H1 (cell line): ENCODE results near the gene TNRC6C. TPM values are rescaled to one million over a fixed set of nuclear protein-coding genes. Genes with fewer than 3 reads are reported as not detected.

Experiments
- CTCF ChIA-PET: fragments of 300-600 bp; sonication (Branson Sonifier 250); formaldehyde crosslinking; loops from one replicate; lab custom pipeline; 2021; ENCODE audit not compliant: partially characterized antibody; lab: Charles Lee
- POLR2A ChIA-PET: fragments of 300-600 bp; sonication (Branson Sonifier 250); formaldehyde crosslinking; loops from one replicate; lab custom pipeline; 2021; ENCODE audit warnings: inconsistent platforms; ENCODE audit not compliant: partially characterized antibody; lab: Charles Lee
- DNase-seq, 2 experiments: peaks; one replicate each; pipeline versions ENCODE4 v3.0.0 to v3.0.0-alpha.2; 2010 to 2022; ENCODE audit warnings: low spot score in 2 of 2, low read depth in 1 of 2, mixed read lengths in 1 of 2
- FAIRE-seq: peaks from 2 replicates; lab custom pipeline; 2011; peaks lifted over from hg19 to GRCh38; lab: Jason Lieb, UNC
- H2AFZ ChIP-seq: 2 replicates; pipeline ENCODE4 v1.8.1; 2012; ENCODE audit warnings: low read length, inconsistent platforms
- H2AK5ac ChIP-seq: 2 replicates; pipeline ENCODE4 v1.6.1; 2013; ENCODE audit warnings: low read depth, low read length
- H2BK120ac ChIP-seq: replicated peaks from 2 replicates; pipeline ENCODE3; 2013; ENCODE audit warnings: low read depth, low read length, inconsistent platforms
- H2BK12ac ChIP-seq: 2 replicates; pipeline ENCODE4 v1.6.1; 2013; ENCODE audit warnings: low read depth, low read length
- H2BK15ac ChIP-seq: 2 replicates; pipeline ENCODE4 v1.6.1; 2013; ENCODE audit warnings: low read length
- H2BK20ac ChIP-seq: 2 replicates; pipeline ENCODE4 v1.6.1; 2013; ENCODE audit warnings: low read length
- H2BK5ac ChIP-seq: 2 replicates; pipeline ENCODE4 v1.6.1; 2013; ENCODE audit warnings: low read depth, low read length
- H3K14ac ChIP-seq: 2 replicates; pipeline ENCODE4 v1.6.1; 2013; ENCODE audit warnings: inconsistent platforms; ENCODE audit not compliant: insufficient read length
- H3K18ac ChIP-seq: 2 replicates; pipeline ENCODE4 v1.6.1; 2013; ENCODE audit warnings: low read length; ENCODE audit errors: extremely low read depth
- H3K23ac ChIP-seq: 2 replicates; pipeline ENCODE4 v1.6.1; 2013; ENCODE audit warnings: inconsistent platforms; ENCODE audit not compliant: insufficient read length
- H3K23me2 ChIP-seq: 2 replicates; pipeline ENCODE4 v1.6.1; 2013; ENCODE audit warnings: low read depth, low read length
- H3K27ac ChIP-seq: 2 replicates; pipeline ENCODE4 v1.6.1; 2011; ENCODE audit warnings: low read depth, low read length, inconsistent platforms
- H3K27me3 ChIP-seq, 4 experiments: replicated peaks in 1 of 4; 1 replicate in 1 of 4; 2 replicates in 3 of 4; pipeline versions ENCODE4 v1.6.1 to v1.8.1; 2011 to 2013; ENCODE audit warnings: low read length in 3 of 4, mild to moderate bottlenecking in 3 of 4, inconsistent platforms in 2 of 4, mixed read lengths in 2 of 4, moderate library complexity in 1 of 4; ENCODE audit not compliant: control insufficient read depth in 3 of 4, insufficient read depth in 3 of 4; ENCODE audit errors: extremely low read depth in 1 of 4
- H3K36me3 ChIP-seq, 4 experiments: 2 replicates each; pipeline versions ENCODE4 v1.6.1 to v1.8.1; 2011 to 2013; ENCODE audit warnings: mild to moderate bottlenecking in 4 of 4, low read length in 3 of 4, moderate library complexity in 2 of 4, control low read depth in 1 of 4, inconsistent platforms in 1 of 4; ENCODE audit not compliant: insufficient read depth in 4 of 4, control insufficient read depth in 2 of 4
- H3K4ac ChIP-seq: replicated peaks from 2 replicates; pipeline ENCODE3; 2013; ENCODE audit warnings: low read length, low read depth, mixed read lengths, inconsistent platforms; ENCODE audit not compliant: insufficient read length
- H3K4me1 ChIP-seq, 4 experiments: replicated peaks in 1 of 4; 1 replicate in 1 of 4; 2 replicates in 3 of 4; pipeline versions ENCODE4 v1.6.1 to v1.8.1; 2011 to 2013; ENCODE audit warnings: low read length in 3 of 4, inconsistent platforms in 2 of 4, mixed read lengths in 1 of 4; ENCODE audit not compliant: insufficient read depth in 4 of 4, control insufficient read depth in 3 of 4
- H3K4me2 ChIP-seq, 2 experiments: 2 replicates each; pipeline versions ENCODE4 v1.6.1 to v1.8.1; 2011 to 2013; ENCODE audit warnings: low read depth in 2 of 2, low read length in 2 of 2, control low read depth in 1 of 2, inconsistent platforms in 1 of 2, mild to moderate bottlenecking in 1 of 2; ENCODE audit not compliant: insufficient read depth in 1 of 2
- H3K4me3 ChIP-seq, 4 experiments: fragments of 200-600, 300-600 bp in 1 of 4; sonication (generic), shearing (Covaris generic), sonication (Bioruptor Twin) in 1 of 4; 2 replicates each; pipeline versions ENCODE4 v1.5.1 to v1.8.1; 2011 to 2016; ENCODE audit warnings: low read length in 4 of 4, low read depth in 3 of 4, control low read depth in 2 of 4, inconsistent platforms in 2 of 4, mild to moderate bottlenecking in 2 of 4, mixed read lengths in 1 of 4, moderate library complexity in 1 of 4; ENCODE audit not compliant: insufficient read depth in 2 of 4; ENCODE audit errors: extremely low read depth in 1 of 4
- H3K56ac ChIP-seq: replicated peaks from 2 replicates; pipeline ENCODE3; 2013; ENCODE audit warnings: low read depth, mild to moderate bottlenecking, mixed read lengths, low read length, inconsistent platforms; ENCODE audit not compliant: insufficient read length
- H3K79me1 ChIP-seq: 2 replicates; pipeline ENCODE4 v1.6.1; 2013; ENCODE audit warnings: low read depth, low read length, control low read depth
- H3K79me2 ChIP-seq, 2 experiments: 2 replicates each; pipeline versions ENCODE4 v1.6.1 to v1.8.1; 2012 to 2013; ENCODE audit warnings: low read length in 2 of 2, mild to moderate bottlenecking in 2 of 2, inconsistent platforms in 1 of 2; ENCODE audit not compliant: insufficient read depth in 2 of 2, control insufficient read depth in 1 of 2
- H3K9ac ChIP-seq, 4 experiments: replicated peaks in 1 of 4; 1 replicate in 1 of 4; 2 replicates in 3 of 4; pipeline versions ENCODE4 v1.6.1 to v1.8.1; 2011 to 2013; ENCODE audit warnings: low read depth in 3 of 4, low read length in 3 of 4, control low read depth in 2 of 4, mild to moderate bottlenecking in 2 of 4, moderate library complexity in 2 of 4, inconsistent platforms in 1 of 4; ENCODE audit errors: extremely low read depth in 1 of 4
- H3K9me3 ChIP-seq, 2 experiments: 2 replicates each; pipeline versions ENCODE4 v1.6.1 to v1.8.1; 2012 to 2013; ENCODE audit warnings: mild to moderate bottlenecking in 2 of 2, moderate library complexity in 2 of 2, control low read depth in 1 of 2, inconsistent platforms in 1 of 2, low read depth in 1 of 2, low read length in 1 of 2, mixed read lengths in 1 of 2; ENCODE audit not compliant: insufficient read depth in 2 of 2
- H4K20me1 ChIP-seq, 2 experiments: replicated peaks in 1 of 2; 2 replicates each; pipeline versions ENCODE3 to v1.8.1; 2011 to 2013; ENCODE audit warnings: inconsistent platforms in 2 of 2, low read length in 2 of 2, mild to moderate bottlenecking in 1 of 2; ENCODE audit not compliant: insufficient read depth in 2 of 2, control insufficient read depth in 1 of 2
- H4K5ac ChIP-seq: 2 replicates; pipeline ENCODE4 v1.6.1; 2013; ENCODE audit warnings: low read length, low read depth, mixed read lengths, inconsistent platforms; ENCODE audit not compliant: insufficient read length
- H4K8ac ChIP-seq: 2 replicates; pipeline ENCODE4 v1.8.0; 2013; ENCODE audit warnings: mild to moderate bottlenecking, moderate library complexity, low read length, inconsistent platforms; ENCODE audit not compliant: insufficient read depth; ENCODE audit errors: extremely low read depth
- H4K91ac ChIP-seq: replicated peaks from 2 replicates; pipeline ENCODE3; 2013; ENCODE audit warnings: low read length, mixed read lengths, inconsistent platforms; ENCODE audit not compliant: insufficient read length
- EGR1 ChIP-seq: IDR thresholded peaks from 2 replicates; pipeline ENCODE4 v1.6.1; 2011; ENCODE audit warnings: low read depth, low read length, borderline replicate concordance
- WGBS, 2 experiments: shearing (Covaris generic) in 1 of 2; methylation state at CpG; one replicate each; pipeline versions ENCODE4 v1.1.6 to v1.1.7; 2013 to 2015; ENCODE audit warnings: low lambda C conversion rate in 2 of 2, mixed read lengths in 2 of 2, inconsistent platforms in 1 of 2, low coverage in 1 of 2, missing lambda C conversion rate in 1 of 2; ENCODE audit not compliant: insufficient replicate concordance in 2 of 2, insufficient coverage in 1 of 2, insufficient read length in 1 of 2; ENCODE audit errors: extremely low coverage in 1 of 2, missing lambda C conversion rate in 1 of 2; 5-methylcytosine and 5-hydroxymethylcytosine counted together
- polyA plus RNA-seq, 7 experiments: library from polyadenylated mRNA; depleted of rRNA in 3 of 7; stranded (reverse) in 5 of 7; unstranded in 2 of 7; fragments of >200 nt in 5 of 7; fragments of 200-250 nt in 2 of 7; gene quantifications; 1 replicate in 5 of 7; 2 replicates in 1 of 7; 4 replicates in 1 of 7; pipeline versions ENCODE4 v1.2.1 to v1.2.3, GENCODE V29; 2011 to 2013; ENCODE audit warnings: missing spikeins in 2 of 7, mixed read lengths in 2 of 7
- total RNA-seq: library from RNA; stranded (reverse); fragmentation: NEBNext Ultra II Directional; extraction: Animal tissue kit (Norgen Biotek cat#: 25700); gene quantifications from 2 replicates; pipeline ENCODE4 v1.2.1, GENCODE V29; 2021

Gene TNRC6C
- total and polyA plus RNA-seq, 2 of the 8 experiments (the other 6 are each of a cell fraction or from before 2014, with no cell fraction given) = 2.8 to 28.9 TPM

GRCh38 chr17:78118801-78119241 lies 160.3 kb downstream of the TNRC6C start:
- H3K27ac ChIP-seq = no peak overlapping the region
- TF ChIP-seq EGR1 = no peak
- TF ChIP-seq, all 59 proteins: peak for 0
- Histone ChIP-seq H3K23ac (no peak overlapping the region), H3K4ac (no peak overlapping the region), H2BK12ac (no peak overlapping the region), H2AK5ac (no peak overlapping the region), H3K9ac (no peak overlapping the region), H3K18ac (no peak overlapping the region), H3K4me1 (no peaks in the 10 kb centered on the region), H3K4me2 (no peak overlapping the region), H3K56ac (no peak overlapping the region), H2BK20ac (no peak overlapping the region), H2BK15ac (no peak overlapping the region), H3K9me3 (no peaks in the 10 kb centered on the region), H2AFZ (no peak overlapping the region), H3K23me2 (peaks cover 7% of the 10 kb centered on the region; the same call in 1 of the 2 replicates), H3K79me2 (no peaks in the 10 kb centered on the region), H4K91ac (no peak overlapping the region), H3K36me3 (peaks cover 2 to 17% (median 9%) of the 10 kb centered on the region in 4 experiments; a peak in 5 of 8 replicates), H2BK5ac (no peak overlapping the region), H4K5ac (no peak overlapping the region), H2BK120ac (no peak overlapping the region), H3K27me3 (no peaks in the 10 kb centered on the region), H4K8ac (no peak overlapping the region; the same call in 1 of the 2 replicates), H3K4me3 (no peak overlapping the region), H3K79me1 (peaks cover 3% of the 10 kb centered on the region), H3K14ac (no peak overlapping the region), H4K20me1 (peaks cover 2 to 18% of the 10 kb centered on the region in 2 experiments)
- DNase-seq (no peak), FAIRE-seq (no peak)
- 94% methylated on average over 7 of the region's 14 CpGs; no CpG with 5 or more reads in 1 of the 2 experiments for WGBS, 2 experiments
- POLR2A ChIA-PET = interaction anchor here (1.6 kb wide), 1 partner anchor 19 kb away, joined by 4 read pairs; no protein-coding TSS in a partner anchor
- CTCF ChIA-PET = interaction anchor here (0.9 to 11.4 kb wide), 8 partner anchors 10 to 132 kb away, joined by 3 to 122 read pairs (median 4); partner anchors contain the start of genes TMC6 and TMC8
